Kidney (tissue), 14 donors: ENCODE data around the gene TGFBR2. TPM values are rescaled to one million over a fixed set of nuclear protein-coding genes. Genes with fewer than 3 reads are reported as not detected.
"Not testable (repeated sequence)": the region's sequence is repeated elsewhere in the genome, so short reads cannot be mapped to it uniquely, and the experiment has no call there.

Experiments used
- DNase-seq, 5 donors: peaks; one replicate each; pipeline ENCODE4 v3.0.0-alpha.2; 2013 to 2020
- FAIRE-seq: peaks from 2 replicates; lab custom pipeline; 2012; peaks lifted over from hg19 to GRCh38; lab: Jason Lieb, UNC
- H3K27ac ChIP-seq, 2 donors: one replicate each; pipeline ENCODE4 v1.7.0; 2013; ENCODE audit warnings: low read depth in 2 of 2, low read length in 2 of 2, inconsistent platforms in 1 of 2
- H3K27me3 ChIP-seq: one replicate; pipeline ENCODE4 v1.7.1; 2013; ENCODE audit warnings: low read length, inconsistent platforms; ENCODE audit not compliant: control insufficient read depth, insufficient read depth
- H3K36me3 ChIP-seq, 3 donors: one replicate each; pipeline versions ENCODE4 v1.7.0 to v1.7.1; 2013; ENCODE audit warnings: low read length in 3 of 3, control low read depth in 1 of 3, inconsistent platforms in 1 of 3; ENCODE audit not compliant: insufficient read depth in 3 of 3, control insufficient read depth in 2 of 3
- H3K4me1 ChIP-seq, 3 donors: one replicate each; pipeline versions ENCODE4 v1.7.0 to v1.7.1; 2013; ENCODE audit warnings: low read length in 3 of 3, inconsistent platforms in 1 of 3, low read depth in 1 of 3; ENCODE audit not compliant: control insufficient read depth in 2 of 3, insufficient read depth in 2 of 3
- H3K4me3 ChIP-seq, 3 donors: one replicate each; pipeline versions ENCODE4 v1.7.0 to v1.8.1; 2013; ENCODE audit warnings: low read length in 3 of 3, control low read depth in 1 of 3, inconsistent platforms in 1 of 3
- H3K9ac ChIP-seq, 3 donors: one replicate each; pipeline versions ENCODE4 v1.7.0 to v1.7.1; 2013; ENCODE audit warnings: low read length in 3 of 3, control low read depth in 1 of 3, inconsistent platforms in 1 of 3
- H3K9me3 ChIP-seq, 3 donors: one replicate each; pipeline versions ENCODE4 v1.7.0 to v1.7.1; 2013; ENCODE audit warnings: low read length in 3 of 3, control low read depth in 1 of 3, inconsistent platforms in 1 of 3; ENCODE audit not compliant: control insufficient read depth in 2 of 3, insufficient read depth in 1 of 3
- CTCF ChIP-seq: IDR thresholded peaks from 3 replicates; pipeline ENCODE4 v1.5.1; 2012; ENCODE audit warnings: mild to moderate bottlenecking, moderate library complexity, borderline replicate concordance; ENCODE audit not compliant: insufficient read depth; ENCODE audit errors: extremely low read depth
- intact Hi-C: fragments of 100-400 bp; cut with DNase I; formaldehyde crosslinking; loops from one replicate; pipeline ENCODE4 v1.11.1; 2022
- polyA plus RNA-seq: library from polyadenylated mRNA; stranded (reverse); fragments of 350-450 nt; fragmentation: Illumina TruSeq; extraction: RNeasy Lipid Tissue Mini Kit (QIAGEN cat#74804); gene quantifications from one replicate; pipeline ENCODE4 v1.2.3, GENCODE V29; 2014; ENCODE audit warnings: low read depth, low replicate concordance; ENCODE audit not compliant: insufficient read depth
- total RNA-seq: library from RNA; stranded (reverse); fragmentation: NEBNext Ultra II Directional; extraction: Animal tissue kit (Norgen Biotek cat#: 25700); gene quantifications from one replicate; pipeline ENCODE4 v1.2.1, GENCODE V29; 2021
- donor health status: control.
- donor health status: control.
- donor health status: control.
- donor health status: control.
- donor health status: control.
- donor health status: DM: yes; HTN: yes; CAD: no.
- donor health status: Normal renal cell carcinoma (clear cell type).

Gene TGFBR2
- total and polyA plus RNA-seq, 2 donors from 2014 or later, result 81.8 to 243 TPM

GRCh38 chr3:30668051-30668609 lies 61.7 kb downstream of the TGFBR2 start:
- intact Hi-C loops, result no loop called here
- no peak overlapping the region for H3K27ac ChIP-seq

GRCh38 chr3:30669360-30669934 lies 63.0 kb downstream of the TGFBR2 start:
- H3K4me3 ChIP-seq, DNase-seq, intact Hi-C loops, H3K9ac ChIP-seq, FAIRE-seq, H3K4me1 ChIP-seq, H3K27ac ChIP-seq, H3K9me3 ChIP-seq, H3K27me3 ChIP-seq: not testable (repeated sequence)
- H3K36me3 ChIP-seq, result peaks cover 2 to 35% (median 22%) of the 10 kb centered on the region in 3 donors

More at GRCh38 chr3:30668051-30668609, 61.7 kb downstream of the TGFBR2 start:
- FAIRE-seq, result no peak
- H3K27me3 ChIP-seq, result no peaks in the 10 kb centered on the region
- no peak overlapping the region for H3K9ac ChIP-seq
- peaks cover under 1 to 28% (median 21%) of the 10 kb centered on the region in 3 donors for H3K36me3 ChIP-seq
- peaks cover 0 to 5% (median 2%) of the 10 kb centered on the region in 3 donors for H3K4me1 ChIP-seq
- no peak for DNase-seq
- no peak overlapping the region for H3K4me3 ChIP-seq
- no peak for TF ChIP-seq CTCF
- no peaks in the 10 kb centered on the region for H3K9me3 ChIP-seq

- intact Hi-C loops, result no loop called here
- Histone ChIP-seq H3K4me3 (no peak overlapping the region), H3K27me3 (no peaks in the 10 kb centered on the region), H3K27ac (no peak overlapping the region), H3K9me3 (no peaks in the 10 kb centered on the region), H3K4me1 (peaks cover 0 to 4% (median 2%) of the 10 kb centered on the region in 3 donors), H3K9ac (no peak overlapping the region), H3K36me3 (peaks cover 2 to 44% (median 28%) of the 10 kb centered on the region in 3 donors)
- TF ChIP-seq CTCF, result no peak
- DNase-seq, result no peak
- no peak for FAIRE-seq
Observed at GRCh38 chr3:30670292-30670691, 63.9 kb downstream of the TGFBR2 start.

- DNase-seq (peak in 1 of 5 donors; percentile 67), FAIRE-seq (no peak)
- intact Hi-C loops, result no loop called here
- TF ChIP-seq CTCF, result no peak
- Histone ChIP-seq H3K27me3 (no peaks in the 10 kb centered on the region), H3K4me1 (peaks cover 0 to 14% (median 2%) of the 10 kb centered on the region in 3 donors), H3K4me3 (no peak overlapping the region), H3K9ac (no peak overlapping the region), H3K36me3 (peaks cover 2 to 56% (median 32%) of the 10 kb centered on the region in 3 donors), H3K9me3 (no peaks in the 10 kb centered on the region), H3K27ac (no peak overlapping the region)
Observed at GRCh38 chr3:30671527-30672286, 65.3 kb downstream of the TGFBR2 start.
